Measurements from ENCODE around the gene PRKAR1B. TPM values are rescaled to one million over a fixed set of nuclear protein-coding genes. Genes with fewer than 3 reads are reported as not detected.

The PRKAR1B gene
- total RNA-seq, 1 experiment from 2014 or later, result 43.3 TPM

- H3K79me1 ChIP-seq (ENCODE audit: insufficient read depth, low read depth, low read length, poor library complexity, severe bottlenecking), result no peaks in the 10 kb centered on the region
- no peaks in the 10 kb centered on the region; a peak in 2 of 7 replicates for H3K36me3 Mint-ChIP-seq (ENCODE audit: insufficient read depth in 1 of 3, low read depth in 3 of 3)
- no peak overlapping the region for H3K27ac Mint-ChIP-seq
These were observed 91.9 kb downstream of the PRKAR1B start for GRCh38 chr7:635227-635626.

More at GRCh38 chr7:635227-635626, 91.9 kb downstream of the PRKAR1B start:
- H3K18ac ChIP-seq (ENCODE audit: insufficient read length, low read depth, low read length), result no peak overlapping the region
- H4K8ac ChIP-seq (replicated peaks; ENCODE audit: insufficient read length, low read depth, low read length), result no peak overlapping the region
- H3K4me3 Mint-ChIP-seq, result no peak overlapping the region
- H3K23me2 ChIP-seq (ENCODE audit: insufficient read length, low read depth, low read length, poor library complexity, severe bottlenecking), result no peaks in the 10 kb centered on the region
- H3K27me3 Mint-ChIP-seq (ENCODE audit: low read depth), result no peaks in the 10 kb centered on the region
- no CpG with 5 or more reads among the region's 12 CpGs for WGBS (ENCODE audit: extremely low coverage, insufficient read length, low lambda C conversion rate)
- H3K9me3 ChIP-seq (ENCODE audit: control insufficient read depth, low read depth, low read length), result no peaks in the 10 kb centered on the region
- H3K9ac ChIP-seq (ENCODE audit: extremely low read depth, insufficient read length, low read length), result no peak overlapping the region
- H3K4me2 ChIP-seq (ENCODE audit: insufficient read depth, insufficient read length, low read length), result no peak overlapping the region
- H4K91ac ChIP-seq (ENCODE audit: insufficient read length, low read depth, low read length), result no peak overlapping the region
- no peak overlapping the region for H2BK15ac ChIP-seq (ENCODE audit: low read depth, low read length)
- no peak overlapping the region for H3K23ac ChIP-seq (ENCODE audit: insufficient read length, low read depth, low read length)
- DNase-seq, result no peak
- no peak overlapping the region for H3K56ac ChIP-seq (ENCODE audit: insufficient read length, low read depth, low read length)
- no peak for TF ChIP-seq CTCF (conservative IDR thresholded peaks at IDR 0.05)
- no peak overlapping the region for H2BK5ac ChIP-seq (ENCODE audit: insufficient read length, low read length)
- H2AFZ ChIP-seq (ENCODE audit: low read length), result no peak overlapping the region
- no peak overlapping the region for H3K4ac ChIP-seq (ENCODE audit: low read depth, low read length)
- no peak overlapping the region for H2BK20ac ChIP-seq (ENCODE audit: low read depth, low read length, poor library complexity, severe bottlenecking)
- no peaks in the 10 kb centered on the region for H3K79me2 ChIP-seq (ENCODE audit: insufficient read depth, low read length)
- H2AK5ac ChIP-seq (ENCODE audit: insufficient read length, low read length), result no peak overlapping the region
- no peaks in the 10 kb centered on the region for H3K4me1 ChIP-seq (ENCODE audit: insufficient read depth, low read length)
- H3K4me1 Mint-ChIP-seq, result no peaks in the 10 kb centered on the region
- no peaks in the 10 kb centered on the region for H3K9me3 Mint-ChIP-seq
- H4K20me1 ChIP-seq (ENCODE audit: control insufficient read depth, insufficient read depth, insufficient read length), result peaks cover 6% of the 10 kb centered on the region
- H3K14ac ChIP-seq (ENCODE audit: insufficient read depth, low read length), result no peak overlapping the region
- no peak overlapping the region for H2BK12ac ChIP-seq (ENCODE audit: insufficient read length, low read depth, low read length)
- H3K27ac ChIP-seq (ENCODE audit: insufficient read length, low read depth, low read length), result no peak overlapping the region
- H2BK120ac ChIP-seq (ENCODE audit: low read depth, low read length, poor library complexity, severe bottlenecking), result no peak overlapping the region
- no peaks in the 10 kb centered on the region for H3K27me3 ChIP-seq (ENCODE audit: insufficient read depth, low read length)
- no peak overlapping the region for H4K5ac ChIP-seq (ENCODE audit: insufficient read length, low read depth, low read length)
- H3T11ph ChIP-seq (ENCODE audit: low read length), result no peak overlapping the region
